ENCODE data around the gene CTSH.

CTSH gene

DNA sequence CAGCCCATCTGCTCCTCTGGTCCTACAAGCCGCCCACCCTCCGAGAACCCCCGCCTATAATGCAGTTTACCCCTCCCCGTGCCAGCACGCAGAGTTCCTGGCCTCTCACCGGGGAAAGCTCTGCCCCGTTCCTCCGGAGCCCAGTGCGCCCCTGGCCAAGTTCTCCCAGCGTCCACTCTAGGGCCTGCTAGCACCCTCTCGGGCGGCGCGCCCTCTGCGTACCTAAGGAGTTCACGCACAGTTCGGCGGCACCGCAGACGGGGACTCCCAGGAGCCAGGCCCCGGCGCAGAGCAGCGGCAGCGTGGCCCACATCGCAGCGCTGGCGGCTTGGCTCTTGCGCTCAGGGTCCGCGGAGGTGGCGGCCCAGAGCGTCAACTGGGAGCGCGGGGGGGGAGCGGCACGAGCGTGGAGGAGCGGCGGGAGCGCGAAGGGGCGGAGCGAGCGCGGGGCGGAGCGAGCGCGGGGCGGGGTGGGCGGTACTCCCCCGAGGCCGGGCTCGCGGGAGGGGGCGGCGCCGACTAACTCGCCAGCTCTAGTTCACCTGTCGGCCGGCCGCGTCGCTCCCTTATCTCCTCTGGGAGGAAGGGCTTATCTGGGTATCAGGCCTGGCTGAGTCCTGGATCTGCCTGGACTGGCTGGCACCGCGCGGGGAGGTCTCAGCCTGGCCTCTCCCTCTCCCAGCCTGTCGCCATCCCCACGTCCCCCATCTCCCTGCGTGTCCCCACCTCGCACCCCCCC is at the start of gene CTSH:
Gene CTSH, minus strand, starts transcription at position 378 of the 739 bp plus-strand sequence. Its CDS starts 65 bp downstream, at position 313.
- TF ChIP-seq, protein P1, sequence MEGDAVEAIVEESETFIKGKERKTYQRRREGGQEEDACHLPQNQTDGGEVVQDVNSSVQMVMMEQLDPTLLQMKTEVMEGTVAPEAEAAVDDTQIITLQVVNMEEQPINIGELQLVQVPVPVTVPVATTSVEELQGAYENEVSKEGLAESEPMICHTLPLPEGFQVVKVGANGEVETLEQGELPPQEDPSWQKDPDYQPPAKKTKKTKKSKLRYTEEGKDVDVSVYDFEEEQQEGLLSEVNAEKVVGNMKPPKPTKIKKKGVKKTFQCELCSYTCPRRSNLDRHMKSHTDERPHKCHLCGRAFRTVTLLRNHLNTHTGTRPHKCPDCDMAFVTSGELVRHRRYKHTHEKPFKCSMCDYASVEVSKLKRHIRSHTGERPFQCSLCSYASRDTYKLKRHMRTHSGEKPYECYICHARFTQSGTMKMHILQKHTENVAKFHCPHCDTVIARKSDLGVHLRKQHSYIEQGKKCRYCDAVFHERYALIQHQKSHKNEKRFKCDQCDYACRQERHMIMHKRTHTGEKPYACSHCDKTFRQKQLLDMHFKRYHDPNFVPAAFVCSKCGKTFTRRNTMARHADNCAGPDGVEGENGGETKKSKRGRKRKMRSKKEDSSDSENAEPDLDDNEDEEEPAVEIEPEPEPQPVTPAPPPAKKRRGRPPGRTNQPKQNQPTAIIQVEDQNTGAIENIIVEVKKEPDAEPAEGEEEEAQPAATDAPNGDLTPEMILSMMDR (IDR thresholded peaks at IDR 0.05; ENCODE audit: low read depth, low read length): no peak
- no peak for DNase-seq (ENCODE audit: extremely low read depth, low read depth)

DNA sequence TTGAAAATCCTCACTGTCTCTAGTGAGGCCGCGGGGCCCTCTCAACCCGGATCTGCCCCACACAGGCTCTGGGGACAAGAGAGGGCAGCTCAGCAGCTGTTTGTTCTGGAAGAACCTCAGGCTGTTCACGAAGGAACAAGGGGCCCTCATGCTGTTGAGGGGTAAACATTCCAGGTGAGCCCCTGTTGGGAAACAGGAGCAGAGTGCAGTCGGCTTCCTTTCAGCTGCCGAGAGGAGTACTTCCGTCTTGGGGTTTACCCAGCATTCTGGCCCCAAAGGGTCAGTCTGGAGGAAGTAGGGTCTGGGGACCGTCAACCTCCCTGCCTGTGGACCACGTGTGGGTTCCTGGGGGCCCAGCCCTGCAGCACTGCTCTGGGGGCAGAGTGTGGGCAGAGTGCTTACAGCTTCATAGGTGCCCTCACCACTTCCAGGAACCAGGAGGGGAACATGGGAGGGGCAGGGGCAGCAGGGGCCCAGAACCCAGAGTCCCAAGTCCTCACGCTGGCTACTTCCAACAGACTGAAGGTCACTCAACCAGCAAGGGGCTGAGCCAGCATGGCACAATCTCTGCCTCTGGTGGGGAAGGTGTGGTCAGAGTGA is 49.2 kb upstream of the CTSH start:
- TF ChIP-seq, protein P1 (IDR thresholded peaks at IDR 0.05; ENCODE audit: low read depth, low read length): no peak
- no peak for DNase-seq (ENCODE audit: extremely low read depth, low read depth)

DNA sequence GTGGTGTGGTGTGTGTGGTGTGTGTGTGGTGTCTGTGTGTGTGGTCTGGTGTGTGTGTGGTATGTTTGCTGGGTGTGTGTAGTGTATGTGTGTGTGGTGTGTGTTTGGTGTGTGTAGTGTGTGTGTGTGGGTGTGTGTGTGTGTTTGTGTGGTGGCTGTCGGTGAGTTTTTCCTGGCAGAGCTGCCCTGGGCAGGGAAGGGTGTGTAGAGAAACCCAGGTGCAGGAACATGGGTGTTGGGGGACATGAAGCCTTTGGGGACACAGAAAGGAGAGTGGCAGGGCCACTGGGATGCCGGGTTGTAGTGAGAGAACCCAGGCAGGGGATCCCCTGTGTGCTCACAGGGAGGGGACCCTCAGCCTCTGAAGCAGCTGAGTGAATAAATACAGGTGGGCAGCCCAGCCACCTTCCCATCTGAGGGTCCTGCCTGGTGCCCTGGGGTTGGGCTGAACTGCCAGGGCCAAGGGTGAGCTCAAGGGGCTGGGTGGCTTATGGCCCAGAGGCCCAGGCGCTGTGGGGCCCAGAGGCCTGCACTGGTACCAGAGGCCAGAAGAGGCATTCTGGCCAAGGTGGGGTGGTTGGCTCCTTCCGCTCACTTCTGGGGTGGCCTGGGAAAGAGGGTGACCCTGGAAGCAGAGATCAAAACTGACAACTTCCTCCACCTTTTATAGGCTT is 48.5 kb upstream of the CTSH start:
- DNase-seq (ENCODE audit: extremely low read depth, low read depth): no peak
- TF ChIP-seq, protein P1 (IDR thresholded peaks at IDR 0.05; ENCODE audit: low read depth, low read length): no peak

DNA sequence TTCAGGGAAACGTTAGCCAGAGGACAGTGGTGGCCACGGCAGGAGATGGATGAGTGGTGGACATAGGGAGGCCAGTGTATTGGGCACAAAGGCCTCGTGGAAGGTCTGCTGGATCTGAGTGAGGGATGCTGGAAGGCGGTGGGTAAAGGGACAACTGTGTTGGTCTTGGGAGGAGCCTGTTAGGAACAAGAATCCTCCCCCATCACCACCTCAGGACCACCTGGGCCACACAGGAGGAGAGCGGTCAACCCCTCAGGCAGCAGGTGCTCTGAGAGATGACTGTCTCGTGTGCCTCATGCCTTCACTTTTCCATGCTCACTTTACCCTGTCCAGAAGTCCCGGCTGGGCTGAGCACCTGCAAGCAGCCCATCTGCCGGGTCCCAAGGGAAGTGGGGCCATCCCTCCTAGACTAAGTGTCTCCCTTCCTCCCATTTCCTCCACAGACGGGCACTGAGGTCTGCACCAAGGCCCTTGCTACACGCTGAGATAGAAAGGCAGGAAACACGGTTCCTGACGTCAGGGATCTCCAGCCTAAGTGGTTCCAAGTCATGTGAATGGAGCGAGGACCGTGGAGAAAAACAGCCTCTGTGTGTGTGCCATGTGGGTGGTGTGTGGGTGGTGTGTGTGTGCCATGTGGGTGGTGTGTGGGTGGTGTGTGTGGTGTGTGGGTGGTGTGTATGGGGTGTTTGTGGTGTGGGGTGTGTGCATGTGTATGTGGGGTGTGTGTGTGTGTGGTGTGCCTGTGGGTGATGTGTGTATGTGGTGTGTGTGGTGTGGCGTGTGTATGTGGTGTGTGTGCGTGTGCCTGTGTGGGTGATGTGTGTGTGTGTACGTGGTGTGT is 47.8 kb upstream of the CTSH start:
- DNase-seq (ENCODE audit: extremely low read depth, low read depth): no peak
- TF ChIP-seq, protein P1 (IDR thresholded peaks at IDR 0.05; ENCODE audit: low read depth, low read length): no peak

GRCh38 chr15:78991879-78992278 is 47.0 kb upstream of the CTSH start:
- TF ChIP-seq, protein P1 (IDR thresholded peaks at IDR 0.05; ENCODE audit: low read depth, low read length): no peak
- DNase-seq (ENCODE audit: extremely low read depth, low read depth): no peak

DNA sequence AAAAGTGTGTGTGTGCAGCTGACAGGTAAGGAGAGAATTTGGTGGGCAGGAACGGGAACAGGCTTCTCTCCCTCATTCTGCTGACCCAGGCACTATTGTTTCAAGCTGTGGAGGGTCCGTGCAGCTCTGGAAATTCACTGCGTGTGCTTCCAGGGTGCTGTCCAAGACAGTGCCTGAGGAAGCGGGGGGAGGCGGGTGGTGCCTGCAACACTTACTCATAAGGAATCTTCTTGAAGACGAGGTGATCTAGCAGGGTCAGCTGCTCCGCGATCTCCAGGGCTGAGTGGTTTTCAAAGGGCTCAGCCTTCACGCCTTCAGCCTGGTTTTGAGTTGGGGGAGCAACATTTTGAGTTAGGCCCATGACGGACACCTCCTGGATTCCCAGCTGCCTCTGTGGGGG is 46.6 kb upstream of the CTSH start:
- no peak for DNase-seq (ENCODE audit: extremely low read depth, low read depth)
- TF ChIP-seq, protein P1 (IDR thresholded peaks at IDR 0.05; ENCODE audit: low read depth, low read length): no peak
